ENCODE results near the gene COL1A1.
A peak's percentile ranks its signal among the peaks of the same experiment; 100 is the strongest.

COL1A1 gene

GRCh38 chr17:50217591-50217990, 16.2 kb upstream of the COL1A1 start:
- in situ Hi-C loops (cut with MboI; ENCODE audit: low sequenced_read_pairs, unreplicated experiment), result loop anchor here (10.0 kb wide), 1 partner anchor 47 kb away; no protein-coding TSS in a partner anchor
- TF ChIP-seq, protein P1, sequence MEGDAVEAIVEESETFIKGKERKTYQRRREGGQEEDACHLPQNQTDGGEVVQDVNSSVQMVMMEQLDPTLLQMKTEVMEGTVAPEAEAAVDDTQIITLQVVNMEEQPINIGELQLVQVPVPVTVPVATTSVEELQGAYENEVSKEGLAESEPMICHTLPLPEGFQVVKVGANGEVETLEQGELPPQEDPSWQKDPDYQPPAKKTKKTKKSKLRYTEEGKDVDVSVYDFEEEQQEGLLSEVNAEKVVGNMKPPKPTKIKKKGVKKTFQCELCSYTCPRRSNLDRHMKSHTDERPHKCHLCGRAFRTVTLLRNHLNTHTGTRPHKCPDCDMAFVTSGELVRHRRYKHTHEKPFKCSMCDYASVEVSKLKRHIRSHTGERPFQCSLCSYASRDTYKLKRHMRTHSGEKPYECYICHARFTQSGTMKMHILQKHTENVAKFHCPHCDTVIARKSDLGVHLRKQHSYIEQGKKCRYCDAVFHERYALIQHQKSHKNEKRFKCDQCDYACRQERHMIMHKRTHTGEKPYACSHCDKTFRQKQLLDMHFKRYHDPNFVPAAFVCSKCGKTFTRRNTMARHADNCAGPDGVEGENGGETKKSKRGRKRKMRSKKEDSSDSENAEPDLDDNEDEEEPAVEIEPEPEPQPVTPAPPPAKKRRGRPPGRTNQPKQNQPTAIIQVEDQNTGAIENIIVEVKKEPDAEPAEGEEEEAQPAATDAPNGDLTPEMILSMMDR (IDR thresholded peaks at IDR 0.05; ENCODE audit: borderline replicate concordance, control extremely low read depth, extremely low read depth, insufficient read depth, missing control alignments), result no peak
- no peak for DNase-seq (ENCODE audit: low spot score)

DNA sequence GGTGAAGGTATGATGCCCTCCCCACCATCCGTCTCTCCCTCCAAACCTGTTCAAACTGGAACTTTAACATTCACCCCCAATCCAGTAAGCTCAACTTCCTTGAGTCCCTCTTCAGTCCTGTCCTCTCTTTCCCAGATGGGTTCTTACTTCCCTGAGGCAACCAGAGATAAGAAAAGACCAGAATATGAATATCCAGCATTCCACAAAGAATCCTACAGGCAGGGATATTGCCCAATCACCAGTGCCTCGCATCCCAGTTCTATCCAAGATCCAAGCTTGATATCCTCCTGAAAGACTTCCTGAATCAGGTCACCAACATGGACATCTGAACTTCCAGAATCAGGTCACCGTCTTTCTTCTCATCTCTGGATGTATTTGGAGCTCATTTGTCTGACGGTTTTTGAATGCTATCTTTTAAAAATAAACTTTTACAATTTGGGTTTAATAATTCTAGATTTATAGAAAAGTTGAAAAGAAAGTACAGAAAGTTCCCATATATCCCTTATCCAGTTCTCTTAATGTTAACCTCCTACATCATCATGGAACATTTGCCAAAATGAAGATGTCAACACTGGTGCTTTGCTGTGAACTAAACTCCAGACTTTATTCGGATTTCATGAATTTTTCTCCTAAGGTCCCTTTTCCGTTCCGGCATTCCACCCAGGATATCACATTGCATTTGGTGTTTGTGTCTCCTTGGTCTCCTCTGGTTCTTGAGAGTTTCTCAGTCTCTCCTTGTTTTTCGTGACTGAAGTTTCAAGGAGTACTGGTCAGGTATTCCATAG, 13.7 kb upstream of the COL1A1 start:
- no peak for DNase-seq (ENCODE audit: low spot score)
- TF ChIP-seq, protein P1 (IDR thresholded peaks at IDR 0.05; ENCODE audit: borderline replicate concordance, control extremely low read depth, extremely low read depth, insufficient read depth, missing control alignments), result no peak
- in situ Hi-C loops (cut with MboI; ENCODE audit: low sequenced_read_pairs, unreplicated experiment), result loop anchor here (10.0 kb wide), 1 partner anchor 50 kb away; no protein-coding TSS in a partner anchor

- DNase-seq (ENCODE audit: low spot score), result peak; percentile 79
- TF ChIP-seq, protein P1 (IDR thresholded peaks at IDR 0.05; ENCODE audit: borderline replicate concordance, control extremely low read depth, extremely low read depth, insufficient read depth, missing control alignments), result peak; percentile 3
- in situ Hi-C loops (cut with MboI; ENCODE audit: low sequenced_read_pairs, unreplicated experiment), result loop anchor here (10.0 kb wide), 1 partner anchor 51 kb away; no protein-coding TSS in a partner anchor
Observed at GRCh38 chr17:50213026-50214022, 11.9 kb upstream of the COL1A1 start.

GRCh38 chr17:50212121-50212843, 10.9 kb upstream of the COL1A1 start:
- in situ Hi-C loops (cut with MboI; ENCODE audit: low sequenced_read_pairs, unreplicated experiment), result loop anchor here (10.0 kb wide), 1 partner anchor 53 kb away; no protein-coding TSS in a partner anchor
- no peak for DNase-seq (ENCODE audit: low spot score)
- TF ChIP-seq, protein P1 (IDR thresholded peaks at IDR 0.05; ENCODE audit: borderline replicate concordance, control extremely low read depth, extremely low read depth, insufficient read depth, missing control alignments), result no peak

- DNase-seq (ENCODE audit: low spot score), result no peak
- TF ChIP-seq, protein P1 (IDR thresholded peaks at IDR 0.05; ENCODE audit: borderline replicate concordance, control extremely low read depth, extremely low read depth, insufficient read depth, missing control alignments), result no peak
- in situ Hi-C loops (cut with MboI; ENCODE audit: low sequenced_read_pairs, unreplicated experiment), result loop anchor here (10.0 kb wide), 1 partner anchor 53 kb away; no protein-coding TSS in a partner anchor
Observed at GRCh38 chr17:50211249-50212120, 10.1 kb upstream of the COL1A1 start.

All from GM13976 (cell line).